NCI-H2196 (cell line): ENCODE measurements around the gene UNKL.
A peak's percentile ranks its signal among the peaks of the same experiment; 100 is the strongest.

ENCODE experiments used
- DNase-seq: peaks from one replicate; lab custom pipeline; 2025; ENCODE audit not compliant: unreplicated experiment; lab: John Stamatoyannopoulos, UW

The UNKL gene

GRCh38 chr16:1342526-1343427, 71.7 kb downstream of the UNKL start:
- DNase-seq: peak; percentile 98

- DNase-seq: no peak
Observed at GRCh38 chr16:1341495-1342420, 72.7 kb downstream of the UNKL start.

- no peak for DNase-seq
Observed at GRCh38 chr16:1340730-1341494, 73.6 kb downstream of the UNKL start.

- no peak for DNase-seq
Observed at GRCh38 chr16:1338855-1339675, 75.4 kb downstream of the UNKL start.

- DNase-seq: peak; percentile 28
Observed at GRCh38 chr16:1338119-1338730, 76.3 kb downstream of the UNKL start.

- DNase-seq: no peak
Observed at GRCh38 chr16:1337486-1337885, 77.0 kb downstream of the UNKL start.

- DNase-seq: no peak
Observed at GRCh38 chr16:1336619-1337018, 77.9 kb downstream of the UNKL start.

GRCh38 chr16:1335996-1336395, 78.5 kb downstream of the UNKL start:
- no peak for DNase-seq

- DNase-seq: peak; percentile 19
Observed at GRCh38 chr16:1335211-1335971, 79.1 kb downstream of the UNKL start.

- no peak for DNase-seq
Observed at GRCh38 chr16:1334739-1335138, 79.8 kb downstream of the UNKL start.

GRCh38 chr16:1333854-1334700, 80.4 kb downstream of the UNKL start:
- no peak for DNase-seq

GRCh38 chr16:1333149-1333812, 81.2 kb downstream of the UNKL start, which contains the start of gene BAIAP3:
TSS of gene BAIAP3 (plus strand) at chr16:1333645. CDS start at chr16:1338550, 4,905 bp downstream.
- peak; percentile 47 for DNase-seq

GRCh38 chr16:1332618-1333148, 81.8 kb downstream of the UNKL start:
- no peak for DNase-seq

- DNase-seq: peak; percentile 93
Observed at GRCh38 chr16:1331712-1332617, 82.5 kb downstream of the UNKL start.

GRCh38 chr16:1330931-1331711, 83.4 kb downstream of the UNKL start:
- DNase-seq: no peak
